ENCODE results near the gene VWA3A. TPM values are rescaled to one million over a fixed set of nuclear protein-coding genes. Genes with fewer than 3 reads are reported as not detected.
A peak's percentile ranks its signal among the peaks of the same experiment; 100 is the strongest.
"Not testable (repeated sequence)": the region's sequence is repeated elsewhere in the genome, so short reads cannot be mapped to it uniquely, and the experiment has no call there.

VWA3A gene
- polyA plus RNA-seq, 3 donors, result 2.5 to 5.3 (median 3.8) TPM

- DNase-seq, result no peak
Measured at GRCh38 chr16:22138482-22138881, 46.1 kb downstream of the VWA3A start.

DNA sequence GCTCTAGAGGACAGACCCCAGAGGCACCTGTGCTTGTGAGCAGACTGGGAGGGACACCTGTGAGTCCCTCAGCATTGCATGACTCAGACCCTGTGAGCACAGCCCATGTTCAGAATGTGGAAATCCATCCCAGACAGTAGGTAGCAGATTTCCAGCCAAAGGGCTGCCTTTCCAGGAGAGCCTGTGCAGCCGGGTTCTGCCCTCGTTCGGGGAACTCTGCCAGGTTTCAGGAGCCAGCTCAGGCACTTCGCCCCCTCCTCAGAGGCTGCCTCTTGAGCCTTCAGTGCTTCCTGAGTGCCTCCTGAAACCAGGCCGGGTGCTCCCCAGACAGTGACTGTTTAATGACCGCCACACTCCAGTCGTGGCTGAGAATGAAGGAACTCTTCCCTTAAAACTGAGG, 46.7 kb downstream of the VWA3A start:
- no peak for DNase-seq

DNA sequence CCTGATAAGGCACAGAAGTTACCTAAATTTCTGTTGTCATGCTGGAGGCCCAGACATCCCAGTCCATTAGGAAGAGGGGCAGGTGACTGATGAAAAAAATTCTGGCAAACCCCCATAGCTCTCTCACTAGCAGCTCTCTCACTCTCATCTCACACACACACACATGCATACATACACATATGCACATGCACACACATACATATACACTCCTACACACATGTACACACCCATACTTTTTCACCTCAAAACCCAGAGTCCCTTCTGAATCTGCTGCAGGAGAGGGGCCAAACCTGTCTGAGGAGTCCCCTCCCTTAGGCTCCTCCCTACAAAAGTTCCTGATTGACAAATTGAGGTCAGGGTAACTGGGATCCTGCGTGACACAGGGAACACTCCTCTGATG, 47.4 kb downstream of the VWA3A start:
- no peak for DNase-seq

DNA sequence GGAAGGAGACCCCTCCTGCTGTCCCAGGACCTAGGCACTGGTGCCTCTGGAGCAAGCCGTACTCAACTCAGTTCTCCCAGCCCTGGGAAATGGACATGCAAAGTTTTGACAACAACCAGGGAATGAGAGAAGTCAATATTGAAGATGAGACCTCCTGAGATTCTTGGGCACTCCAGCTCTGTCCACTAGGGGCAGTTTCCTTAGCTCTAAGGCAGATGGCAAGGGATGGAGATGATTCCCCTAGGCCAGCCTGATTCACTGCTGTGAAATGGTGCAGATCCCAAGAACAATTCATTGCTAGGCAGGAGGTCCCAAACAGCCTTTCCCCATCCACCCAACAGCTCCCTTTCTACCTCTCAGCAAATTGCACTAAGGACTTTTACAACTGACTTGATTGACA, 49.4 kb downstream of the VWA3A start:
- no peak for DNase-seq

- DNase-seq, result no peak
Measured at GRCh38 chr16:22144520-22144919, 52.2 kb downstream of the VWA3A start.

DNA sequence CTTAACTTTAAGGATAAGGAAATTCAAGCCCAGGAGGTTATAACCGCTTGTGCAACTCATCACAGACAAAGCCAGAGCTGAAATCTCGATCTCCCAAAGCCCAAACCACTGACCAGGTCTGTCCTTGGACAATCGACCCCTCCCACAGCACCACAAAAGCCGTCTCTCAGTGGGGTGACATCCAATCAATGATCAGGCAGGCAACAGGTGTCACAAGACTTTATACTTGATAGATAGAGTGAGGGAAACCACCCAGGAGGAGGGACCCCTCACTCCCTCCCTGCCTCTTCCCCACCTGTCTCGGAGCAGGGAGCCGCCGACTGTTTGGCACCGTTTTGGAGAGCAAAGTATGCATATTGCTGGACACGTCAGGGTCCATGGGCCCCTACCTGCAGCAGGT, 55.5 kb downstream of the VWA3A start:
- DNase-seq, result no peak

- DNase-seq, result no peak
Measured at GRCh38 chr16:22151246-22151998, 59.1 kb downstream of the VWA3A start.

- DNase-seq, result no peak
Measured at GRCh38 chr16:22152316-22152715, 60.0 kb downstream of the VWA3A start.

DNA sequence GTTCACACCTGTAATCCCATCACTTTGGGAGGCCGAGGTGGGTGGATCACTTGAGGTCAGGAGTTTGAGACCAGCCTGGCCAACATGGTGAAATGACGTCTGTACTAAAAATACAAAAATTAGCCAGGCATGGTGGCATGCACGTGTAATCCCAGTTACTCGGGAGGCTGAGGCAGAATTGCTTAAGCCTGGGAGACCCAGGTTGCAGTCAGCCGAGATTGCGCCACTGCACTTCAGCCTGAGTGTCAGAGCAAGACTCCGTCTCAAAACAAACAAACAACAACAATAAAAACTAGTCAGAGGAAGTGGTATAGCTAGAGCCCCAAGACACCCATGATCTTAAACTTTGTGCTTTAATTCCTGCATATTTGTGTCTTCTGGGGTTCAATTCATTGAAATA, 60.7 kb downstream of the VWA3A start:
- DNase-seq, result not testable (repeated sequence)

DNA sequence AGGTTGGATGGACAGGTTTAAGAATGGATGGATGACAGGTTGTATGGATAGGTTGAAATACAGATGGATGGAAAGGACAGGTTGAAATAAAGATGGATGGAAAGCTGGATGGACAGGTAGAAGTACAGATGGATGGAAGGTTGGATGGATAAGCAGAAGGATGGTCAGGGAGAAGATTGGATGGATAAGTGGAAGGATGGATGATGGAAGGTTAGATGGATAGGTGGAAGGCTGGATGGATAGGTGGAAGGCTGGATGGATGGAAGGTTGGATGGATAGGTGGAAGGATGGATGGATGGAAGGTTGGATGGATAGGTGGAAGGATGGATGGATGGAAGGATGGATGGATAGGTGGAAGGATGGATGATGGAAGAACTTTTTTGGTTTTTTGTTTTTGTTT, 69.1 kb downstream of the VWA3A start:
- no peak for DNase-seq

GRCh38 chr16:22161999-22162655, 69.8 kb downstream of the VWA3A start, which contains the start of gene SDR42E2:
Gene SDR42E2 (plus strand): TSS chr16:22162506. CDS start chr16:22165583, 3,077 bp downstream.
- peak; percentile 29 for DNase-seq

- no peak for DNase-seq
Measured at GRCh38 chr16:22162656-22163009, 70.3 kb downstream of the VWA3A start.

DNA sequence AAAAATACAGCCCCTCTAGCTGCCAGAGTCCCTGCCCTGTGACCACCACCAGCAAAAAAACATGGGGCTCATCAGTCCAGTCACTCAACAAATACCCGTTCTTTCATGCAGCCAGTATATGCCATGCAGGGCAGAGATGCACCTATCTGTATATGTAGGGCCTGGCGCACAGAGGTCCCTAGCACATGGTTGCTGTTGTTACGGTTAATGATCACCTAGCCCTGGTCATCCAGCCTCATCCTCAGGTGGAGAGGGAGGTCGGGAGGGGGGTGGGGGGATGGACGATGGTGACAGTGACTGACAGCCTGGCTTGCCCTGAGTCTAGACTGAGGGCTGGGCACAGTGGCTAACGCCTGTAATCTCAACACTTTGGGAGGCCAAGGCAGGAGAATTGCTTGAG, 71.5 kb downstream of the VWA3A start:
- DNase-seq, result no peak

DNA sequence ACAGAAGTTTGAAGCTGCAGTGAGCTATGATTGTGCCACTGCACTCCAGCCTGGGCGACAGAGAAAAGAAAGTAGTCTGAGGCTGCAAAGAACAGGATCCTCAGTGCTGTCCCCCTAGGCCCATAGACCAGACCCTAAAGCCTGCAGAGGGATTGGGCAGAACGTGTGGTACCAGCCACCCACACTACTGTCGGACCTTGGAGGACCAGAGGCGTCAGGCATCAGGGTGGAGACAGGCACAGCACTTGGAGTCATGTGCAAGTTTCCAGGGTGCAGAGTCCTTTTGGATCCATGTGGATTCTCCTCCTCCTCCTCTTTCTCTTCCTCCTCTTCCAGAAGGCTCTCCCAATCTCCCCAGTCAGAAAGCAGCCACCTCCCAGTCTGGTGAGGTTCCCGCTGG, 72.1 kb downstream of the VWA3A start:
- DNase-seq, result no peak

DNA sequence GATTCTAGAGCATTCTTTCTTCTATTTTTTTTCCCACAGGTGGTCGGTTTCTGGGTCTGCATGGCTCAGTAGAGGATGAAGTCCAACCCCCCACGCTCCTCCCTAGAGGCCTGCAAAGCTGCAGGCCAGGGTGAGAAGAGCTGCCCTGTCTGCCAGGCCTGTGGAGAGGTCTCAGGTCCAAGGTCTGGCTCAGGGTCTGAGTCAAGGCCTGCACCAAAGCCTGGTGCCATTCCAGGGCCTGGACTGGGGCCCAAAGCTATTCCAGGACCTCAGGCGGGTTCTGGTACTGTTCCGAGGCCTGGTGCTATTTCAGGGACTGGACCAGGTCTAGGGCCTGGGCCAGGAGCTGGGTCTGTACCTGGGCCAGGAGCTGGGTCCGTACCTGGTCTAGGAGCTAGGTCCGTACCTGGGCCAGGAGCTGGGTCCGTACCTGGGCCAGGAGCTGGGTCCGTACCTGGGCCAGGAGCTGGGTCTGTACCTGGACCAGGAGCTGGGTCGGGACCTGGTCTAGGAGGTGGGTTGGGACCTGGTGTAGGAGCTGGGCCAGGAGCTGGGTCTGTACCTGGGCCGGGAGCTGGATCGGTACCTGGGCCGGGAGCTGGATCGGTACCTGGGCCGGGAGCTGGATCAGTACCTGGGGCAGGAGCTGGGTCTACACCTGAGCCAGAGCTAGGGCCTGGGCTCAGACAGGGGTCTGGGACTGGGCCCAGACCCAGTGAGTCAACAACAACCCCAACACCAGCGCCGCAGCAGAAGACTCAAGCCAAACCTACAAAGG, 73.4 kb downstream of the VWA3A start:
- DNase-seq, result no peak

DNA sequence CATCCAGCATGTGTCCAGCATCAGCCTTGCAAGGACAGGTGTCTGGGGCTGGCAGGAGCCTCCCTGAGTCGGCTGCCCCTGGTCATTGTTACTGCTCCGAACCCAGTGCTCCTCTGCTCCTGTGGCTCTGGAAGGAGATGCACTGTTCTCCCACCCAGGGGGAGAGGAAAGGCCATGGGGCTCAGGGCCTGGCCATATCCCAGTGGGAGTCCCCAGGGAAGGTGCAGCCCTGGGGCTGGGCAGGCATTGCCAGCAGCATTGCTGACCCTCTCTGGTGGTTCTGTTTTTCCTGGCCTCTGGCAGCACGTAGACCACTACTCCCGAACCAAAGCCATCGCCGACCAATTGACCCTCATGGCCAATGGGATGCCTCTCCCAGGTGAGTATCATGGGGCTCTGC, 79.6 kb downstream of the VWA3A start:
- no peak for DNase-seq

DNA sequence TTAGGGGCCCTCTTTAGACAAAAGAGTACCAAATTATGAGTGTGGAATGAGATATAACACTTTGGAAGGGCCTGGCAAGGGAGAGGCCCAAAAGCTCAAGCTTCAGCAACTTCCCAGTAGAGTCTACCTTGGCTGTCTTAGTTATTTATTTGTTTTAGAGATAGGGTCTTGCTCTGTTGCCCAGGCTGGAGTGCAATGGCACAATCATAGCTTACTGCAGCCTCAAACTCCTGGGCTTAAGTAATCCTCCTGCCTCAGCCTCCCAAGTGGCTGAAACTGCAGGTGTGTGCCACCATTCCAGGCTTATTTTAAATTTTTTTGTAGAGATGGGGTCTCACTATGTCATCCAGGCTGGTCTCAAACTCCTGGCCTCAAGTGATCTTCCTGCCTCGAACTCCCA, 80.3 kb downstream of the VWA3A start:
- not testable (repeated sequence) for DNase-seq

DNA sequence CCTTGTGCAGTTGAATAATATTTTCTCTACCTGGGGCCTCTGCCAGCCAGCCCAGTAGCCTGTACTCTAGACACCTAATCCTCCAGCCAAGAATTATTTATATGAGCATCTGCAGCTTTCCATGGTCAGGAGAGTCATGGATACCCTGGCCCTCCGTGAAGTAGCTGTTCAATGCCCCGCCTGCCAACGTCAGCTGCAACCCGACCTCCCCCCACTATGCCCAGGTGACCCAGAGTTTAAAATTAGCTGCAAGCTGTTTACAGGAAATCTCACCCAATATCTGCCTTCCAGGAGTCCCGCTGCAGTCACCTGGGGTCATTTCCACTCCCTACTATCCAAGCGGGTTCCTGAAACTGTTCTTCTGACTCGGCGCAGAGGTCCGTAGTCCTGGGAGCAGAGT, 82.3 kb downstream of the VWA3A start:
- DNase-seq, result no peak

DNA sequence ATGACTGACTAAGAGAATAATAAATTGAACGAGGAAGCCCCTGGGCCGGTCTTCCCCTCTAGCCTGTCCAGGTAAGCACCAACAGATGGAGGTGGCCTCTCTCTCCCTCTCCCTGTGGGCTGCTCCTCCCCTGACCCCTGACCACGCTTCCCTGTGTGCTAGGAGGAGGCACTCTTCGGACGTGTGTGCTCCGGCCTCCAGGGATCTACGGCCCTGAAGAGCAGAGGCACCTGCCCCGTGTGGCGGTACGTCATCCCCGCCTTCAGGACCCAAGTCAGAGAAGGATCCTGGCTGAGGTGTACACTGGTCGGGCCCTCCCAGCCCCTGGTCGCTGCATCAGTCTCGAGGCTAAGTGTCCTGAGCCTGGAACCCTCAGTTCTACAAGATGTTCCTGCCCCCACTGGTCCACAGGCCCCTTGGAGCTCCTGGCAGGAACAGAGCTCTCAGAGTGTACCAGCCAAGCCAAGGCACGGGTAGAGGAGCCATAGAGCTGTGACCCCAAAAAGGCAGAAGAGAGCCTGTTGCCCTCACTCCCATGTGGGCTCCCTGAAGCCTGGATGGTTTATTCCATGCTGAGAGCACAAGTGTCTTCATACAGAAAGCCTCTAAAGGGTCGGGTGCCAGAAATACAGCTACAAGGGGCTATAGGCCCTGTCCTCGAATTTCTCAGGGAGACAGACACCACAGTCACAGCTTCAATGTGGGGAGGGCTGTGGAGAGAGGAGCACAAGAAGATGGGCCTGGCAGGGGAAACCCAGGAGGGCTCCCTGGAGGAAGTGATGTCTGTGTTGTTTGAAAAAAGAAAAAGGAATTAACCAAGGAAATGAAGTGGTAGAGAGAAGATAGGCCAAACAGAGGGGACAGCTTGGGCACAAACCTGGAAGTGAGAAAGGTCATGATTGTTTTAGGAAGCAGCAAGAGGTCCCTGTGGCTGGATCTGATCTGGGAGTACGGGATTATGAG, 85.9 kb downstream of the VWA3A start:
- DNase-seq, result no peak

GRCh38 chr16:22181426-22181825, 89.1 kb downstream of the VWA3A start:
- no peak for DNase-seq

DNA sequence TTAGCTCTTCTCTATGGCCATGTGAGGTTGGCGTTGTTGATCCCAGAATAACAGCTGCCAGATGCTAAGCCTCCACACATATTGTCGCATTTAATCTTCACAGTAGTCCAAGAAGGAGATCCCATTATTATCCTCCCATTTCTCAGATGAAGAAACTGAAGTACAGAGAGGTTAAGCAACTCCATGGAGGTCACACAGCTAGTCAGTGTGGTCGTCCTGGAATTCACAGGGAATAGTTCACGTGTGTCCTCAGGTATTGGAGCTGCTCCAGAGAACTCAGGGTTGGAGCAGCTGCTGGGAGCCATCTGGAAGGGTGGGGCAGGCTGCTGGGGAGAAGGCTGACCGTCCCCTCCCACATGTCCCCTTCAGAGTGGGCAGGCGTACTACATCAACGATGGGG, 89.5 kb downstream of the VWA3A start:
- DNase-seq, result no peak

DNA sequence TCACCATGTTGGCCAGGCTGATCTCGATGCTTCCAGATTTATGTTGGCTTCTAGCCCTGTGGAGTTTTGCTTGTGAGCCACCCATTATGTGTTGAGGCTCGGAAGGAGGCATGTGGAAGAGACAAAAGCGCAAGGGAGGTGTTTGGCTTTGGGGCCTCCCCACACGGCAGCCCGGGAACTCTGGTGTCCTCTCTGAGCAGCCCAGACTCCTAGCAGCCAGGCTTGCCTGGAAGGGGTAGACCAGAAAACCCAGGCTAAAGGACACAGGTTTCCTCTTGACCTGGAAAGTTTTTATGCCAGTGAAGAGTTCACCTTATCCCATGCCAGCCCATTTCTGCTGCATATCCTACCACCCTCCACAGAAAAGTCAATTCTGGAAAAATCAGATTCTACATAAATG, 91.0 kb downstream of the VWA3A start:
- no peak for DNase-seq

Data from renal pelvis (tissue), 4 donors.